Skeletal muscle tissue (tissue), 4 donors: Measurements from ENCODE around the gene OTX1. TPM values are rescaled to one million over a fixed set of nuclear protein-coding genes. Genes with fewer than 3 reads are reported as not detected.

Source experiments
- H3K27ac ChIP-seq: one replicate; pipeline ENCODE4 v1.7.0; 2013; ENCODE audit warnings: mild to moderate bottlenecking, low read depth, low read length, inconsistent platforms
- H3K27me3 ChIP-seq, 3 donors: one replicate each; pipeline ENCODE4 v1.7.0; 2013; ENCODE audit warnings: low read length in 3 of 3; ENCODE audit not compliant: control insufficient read depth in 3 of 3, insufficient read depth in 3 of 3
- H3K36me3 ChIP-seq, 3 donors: one replicate each; pipeline ENCODE4 v1.7.0; 2013; ENCODE audit warnings: low read length in 3 of 3; ENCODE audit not compliant: control insufficient read depth in 3 of 3, insufficient read depth in 3 of 3
- H3K4me1 ChIP-seq, 3 donors: one replicate each; pipeline ENCODE4 v1.7.0; 2013; ENCODE audit warnings: low read length in 3 of 3, mild to moderate bottlenecking in 3 of 3; ENCODE audit not compliant: control insufficient read depth in 3 of 3, insufficient read depth in 3 of 3
- H3K4me3 ChIP-seq, 3 donors: one replicate each; pipeline ENCODE4 v1.7.0; 2013; ENCODE audit warnings: low read length in 3 of 3
- H3K9ac ChIP-seq, 3 donors: one replicate each; pipeline ENCODE4 v1.7.0; 2013; ENCODE audit warnings: low read length in 3 of 3, mild to moderate bottlenecking in 3 of 3, moderate library complexity in 2 of 3, low read depth in 1 of 3
- H3K9me3 ChIP-seq, 3 donors: one replicate each; pipeline ENCODE4 v1.7.0; 2013; ENCODE audit warnings: low read length in 3 of 3; ENCODE audit not compliant: control insufficient read depth in 3 of 3
- total RNA-seq: library from RNA; depleted of rRNA; stranded (reverse); fragments of >200 nt; gene quantifications from one replicate; pipeline ENCODE4 v1.2.3, GENCODE V29; 2014
- donor health status: Osteomylitis.

OTX1 gene
- total RNA-seq, 1 donor from 2014 or later: not detected

GRCh38 chr2:63101954-63102353 lies 51.3 kb downstream of the OTX1 start:
- Histone ChIP-seq H3K4me1 (no peaks in the 10 kb centered on the region), H3K27me3 (no peaks in the 10 kb centered on the region), H3K4me3 (no peak overlapping the region), H3K9ac (no peak overlapping the region), H3K27ac (no peak overlapping the region), H3K36me3 (no peaks in the 10 kb centered on the region), H3K9me3 (peaks cover 7 to 21% (median 9%) of the 10 kb centered on the region in 3 donors)

- Histone ChIP-seq H3K9ac (no peak overlapping the region), H3K27ac (no peak overlapping the region), H3K9me3 (peaks cover 7 to 21% (median 9%) of the 10 kb centered on the region in 3 donors), H3K36me3 (no peaks in the 10 kb centered on the region), H3K4me1 (no peaks in the 10 kb centered on the region), H3K27me3 (no peaks in the 10 kb centered on the region), H3K4me3 (no peak overlapping the region)
These were observed 53.9 kb downstream of the OTX1 start for GRCh38 chr2:63104482-63104881.
